NCI-H1436 (cell line): ENCODE data around the gene SETD1A.
A peak's percentile ranks its signal among the peaks of the same experiment; 100 is the strongest.
"Not testable (repeated sequence)": the region's sequence is repeated elsewhere in the genome, so short reads cannot be mapped to it uniquely, and the experiment has no call there.

Source experiments
- DNase-seq: peaks from one replicate; lab custom pipeline; 2025; lab: John Stamatoyannopoulos, UW

The SETD1A gene

GRCh38 chr16:30929167-30929566 is 28.4 kb upstream of the SETD1A start:
- DNase-seq: no peak

GRCh38 chr16:30930160-30930571 is 27.4 kb upstream of the SETD1A start:
- no peak for DNase-seq

- no peak for DNase-seq
Observed at GRCh38 chr16:30931068-30931650, 26.4 kb upstream of the SETD1A start.

GRCh38 chr16:30934827-30935557 is 22.6 kb upstream of the SETD1A start:
- DNase-seq: peak; percentile 14

- DNase-seq: no peak
Observed at GRCh38 chr16:30937692-30938091, 19.9 kb upstream of the SETD1A start.

GRCh38 chr16:30939571-30939970 is 18.0 kb upstream of the SETD1A start:
- DNase-seq: not testable (repeated sequence)

- peak; percentile 47 for DNase-seq
Observed at GRCh38 chr16:30941600-30942425, 15.7 kb upstream of the SETD1A start.

GRCh38 chr16:30942426-30942806 is 15.1 kb upstream of the SETD1A start:
- DNase-seq: no peak

GRCh38 chr16:30944352-30944751 is 13.2 kb upstream of the SETD1A start:
- DNase-seq: no peak

- DNase-seq: no peak
Observed at GRCh38 chr16:30946671-30947540, 10.6 kb upstream of the SETD1A start.

GRCh38 chr16:30947541-30947858 is 10.1 kb upstream of the SETD1A start:
- no peak for DNase-seq

- peak; percentile 37 for DNase-seq
Observed at GRCh38 chr16:30947859-30948666, 9.5 kb upstream of the SETD1A start.

GRCh38 chr16:30948667-30949649 is 8.6 kb upstream of the SETD1A start, which contains the start of gene ORAI3:
TSS of gene ORAI3 (plus strand) at chr16:30949068. CDS start at chr16:30949290, 222 bp downstream.
- DNase-seq: no peak

GRCh38 chr16:30949650-30950515 is 7.7 kb upstream of the SETD1A start:
- no peak for DNase-seq

GRCh38 chr16:30950516-30951065 is 7.0 kb upstream of the SETD1A start:
- DNase-seq: no peak

GRCh38 chr16:30951193-30951592 is 6.4 kb upstream of the SETD1A start:
- no peak for DNase-seq

GRCh38 chr16:30951750-30952149 is 5.8 kb upstream of the SETD1A start:
- no peak for DNase-seq

- no peak for DNase-seq
Observed at GRCh38 chr16:30953111-30953510, 4.4 kb upstream of the SETD1A start.
